Caco-2 (cell line): ENCODE data around the gene LHPP. TPM values are rescaled to one million over a fixed set of nuclear protein-coding genes. Genes with fewer than 3 reads are reported as not detected.

Source experiments
- BruUV-seq: library from RNA; stranded (reverse); fragments of 400-500 nt; replicated peaks from 2 replicates; lab custom pipeline; 2021; lab: Mats Ljungman, UMichigan
- CTCF ChIA-PET: fragments of 300-600 bp; sonication (Branson Sonifier 250); formaldehyde crosslinking; loops from one replicate; lab custom pipeline; 2022; ENCODE audit warnings: antibody characterized with exemption; lab: Charles Lee
- POLR2A ChIA-PET: fragments of 300-600 bp; sonication (Branson Sonifier 250); formaldehyde crosslinking; loops from one replicate; lab custom pipeline; 2022; ENCODE audit warnings: antibody characterized with exemption; lab: Charles Lee
- DNase-seq, 2 experiments: peaks; one replicate each; pipeline versions ENCODE4 v3.0.0 to v3.0.0-alpha.2; 2020 to 2022
- H3K27me3 ChIP-seq: replicated peaks from 2 replicates; pipeline ENCODE4 v1.6.0; 2011; ENCODE audit warnings: low read length; ENCODE audit not compliant: control insufficient read depth, insufficient read depth
- H3K36me3 ChIP-seq: 2 replicates; pipeline ENCODE4 v1.5.1; 2011; ENCODE audit warnings: low read length; ENCODE audit not compliant: control insufficient read depth, insufficient read depth
- H3K4me1 ChIP-seq: fragments of 250-450 bp; sonication (Bioruptor Pico); 2 replicates; pipeline ENCODE4 v1.5.1; 2020; ENCODE audit warnings: mild to moderate bottlenecking
- H3K4me3 ChIP-seq: 2 replicates; pipeline ENCODE4 v1.5.1; 2011; ENCODE audit warnings: low read depth, mild to moderate bottlenecking, control low read depth, low read length
- H3K9me3 ChIP-seq: fragments of 250-450 bp; sonication (Bioruptor Pico); 2 replicates; pipeline ENCODE4 v1.5.1; 2020; ENCODE audit warnings: mild to moderate bottlenecking, moderate library complexity
- H3K27ac Mint-ChIP-seq: one replicate; pipeline ENCODE4 v1.8.0; 2022; ENCODE audit warnings: mixed read lengths; ENCODE audit not compliant: unreplicated experiment
- H3K27me3 Mint-ChIP-seq: one replicate; pipeline ENCODE4 v1.8.0; 2022; ENCODE audit warnings: mixed read lengths; ENCODE audit not compliant: insufficient read depth, unreplicated experiment
- H3K36me3 Mint-ChIP-seq: one replicate; pipeline ENCODE4 v1.8.0; 2022; ENCODE audit warnings: mild to moderate bottlenecking, mixed read lengths; ENCODE audit not compliant: insufficient read depth, unreplicated experiment
- H3K4me1 Mint-ChIP-seq: one replicate; pipeline ENCODE4 v1.8.0; 2022; ENCODE audit warnings: low read depth, mixed read lengths; ENCODE audit not compliant: unreplicated experiment
- H3K4me3 Mint-ChIP-seq: one replicate; pipeline ENCODE4 v1.8.0; 2022; ENCODE audit warnings: mild to moderate bottlenecking, moderate library complexity, mixed read lengths; ENCODE audit not compliant: unreplicated experiment
- H3K9me3 Mint-ChIP-seq: one replicate; pipeline ENCODE4 v1.8.0; 2022; ENCODE audit warnings: mixed read lengths; ENCODE audit not compliant: unreplicated experiment
- CTCF ChIP-seq, 2 experiments: fragments of 200-600 bp in 1 of 2; IDR thresholded peaks; 1 replicate in 1 of 2; 2 replicates in 1 of 2; pipeline versions ENCODE4 v1.5.1 to v1.8.0; 2011 to 2022; ENCODE audit warnings: antibody characterized with exemption in 1 of 2, control low read depth in 1 of 2, inconsistent platforms in 1 of 2, low read depth in 1 of 2, low read length in 1 of 2, mild to moderate bottlenecking in 1 of 2, moderate library complexity in 1 of 2; ENCODE audit not compliant: insufficient read depth in 1 of 2, severe bottlenecking in 1 of 2, unreplicated experiment in 1 of 2
- intact Hi-C: fragments of 100-400 bp; cut with micrococcal nuclease; formaldehyde crosslinking; loops from one replicate; pipeline ENCODE4 v1.10.0; 2022; ENCODE audit not compliant: unreplicated experiment
- total RNA-seq: library from RNA; stranded (reverse); gene quantifications from 2 replicates; pipeline ENCODE4 v1.2.3, GENCODE V29; 2022

The LHPP gene
- total RNA-seq, 1 experiment from 2014 or later, result 15.9 TPM

GRCh38 chr10:124624006-124624405 is 162.4 kb downstream of the LHPP start:
- intact Hi-C loops, result no loop called here
- Histone ChIP-seq H3K36me3 (no peaks in the 10 kb centered on the region), H3K27me3 (no peaks in the 10 kb centered on the region), H3K4me1 (0 out of 2 replicates have a peak, but pooled peaks cover 4% of the 10 kb centered on the region), H3K9me3 (no peaks in the 10 kb centered on the region), H3K4me3 (no peak overlapping the region)
- Mint-ChIP-seq H3K27ac (no peak overlapping the region), H3K36me3 (no peaks in the 10 kb centered on the region), H3K4me1 (no peaks in the 10 kb centered on the region), H3K27me3 (no peaks in the 10 kb centered on the region), H3K9me3 (no peaks in the 10 kb centered on the region), H3K4me3 (no peak overlapping the region)
- POLR2A ChIA-PET, result no interaction called here
- CTCF ChIA-PET, result no interaction called here
- DNase-seq, result no peak
- no peak for TF ChIP-seq CTCF (IDR thresholded peaks at IDR 0.05; ENCODE audit: insufficient read depth in 1 of 2, low read depth in 1 of 2, low read length in 1 of 2, severe bottlenecking in 1 of 2, unreplicated experiment in 1 of 2)
- no TSS peak for BruUV-seq

GRCh38 chr10:124624466-124624865 is 162.8 kb downstream of the LHPP start:
- no TSS peak for BruUV-seq
- intact Hi-C loops, result no loop called here
- Histone ChIP-seq H3K4me3 (no peak overlapping the region), H3K4me1 (0 out of 2 replicates have a peak, but pooled peaks cover 4% of the 10 kb centered on the region), H3K36me3 (no peaks in the 10 kb centered on the region), H3K9me3 (no peaks in the 10 kb centered on the region), H3K27me3 (no peaks in the 10 kb centered on the region)
- ChIA-PET CTCF (no interaction called here), POLR2A (no interaction called here)
- H3K36me3 Mint-ChIP-seq, result no peaks in the 10 kb centered on the region
- H3K4me3 Mint-ChIP-seq, result no peak overlapping the region
- no peaks in the 10 kb centered on the region for H3K27me3 Mint-ChIP-seq
- no peak for TF ChIP-seq CTCF (IDR thresholded peaks at IDR 0.05; ENCODE audit: insufficient read depth in 1 of 2, low read depth in 1 of 2, low read length in 1 of 2, severe bottlenecking in 1 of 2, unreplicated experiment in 1 of 2)
- H3K27ac Mint-ChIP-seq, result no peak overlapping the region
- DNase-seq, result no peak
- H3K4me1 Mint-ChIP-seq, result no peaks in the 10 kb centered on the region
- H3K9me3 Mint-ChIP-seq, result no peaks in the 10 kb centered on the region

- intact Hi-C loops, result no loop called here
- Mint-ChIP-seq H3K4me3 (no peak overlapping the region), H3K4me1 (no peaks in the 10 kb centered on the region), H3K27ac (no peak overlapping the region), H3K9me3 (no peaks in the 10 kb centered on the region), H3K36me3 (no peaks in the 10 kb centered on the region), H3K27me3 (no peaks in the 10 kb centered on the region)
- no peak for DNase-seq
- no peaks in the 10 kb centered on the region for H3K9me3 ChIP-seq
- CTCF ChIA-PET, result no interaction called here
- no peak for TF ChIP-seq CTCF (IDR thresholded peaks at IDR 0.05; ENCODE audit: insufficient read depth in 1 of 2, low read depth in 1 of 2, low read length in 1 of 2, severe bottlenecking in 1 of 2, unreplicated experiment in 1 of 2)
- no peaks in the 10 kb centered on the region for H3K36me3 ChIP-seq
- POLR2A ChIA-PET, result no interaction called here
- no TSS peak for BruUV-seq
- H3K27me3 ChIP-seq, result no peaks in the 10 kb centered on the region
- H3K4me1 ChIP-seq, result 0 out of 2 replicates have a peak, but pooled peaks cover 4% of the 10 kb centered on the region
- no peak overlapping the region for H3K4me3 ChIP-seq
Observed at GRCh38 chr10:124624895-124625294, 163.3 kb downstream of the LHPP start.
